Neural cell (in vitro differentiated cells): ENCODE measurements around the gene PARP3. TPM values are rescaled to one million over a fixed set of nuclear protein-coding genes. Genes with fewer than 3 reads are reported as not detected.

ENCODE experiments used
- H2AFZ ChIP-seq: fragments of 200-600, 300-800 bp; sonication (generic), shearing (Covaris generic); 2 replicates; pipeline ENCODE4 v1.6.0; 2014; ENCODE audit warnings: low read depth, mild to moderate bottlenecking, antibody characterized with exemption, low read length, moderate library complexity
- H3F3A ChIP-seq: fragments of 200-600 bp; shearing (Covaris generic); 2 replicates; pipeline ENCODE4 v1.6.1; 2016; ENCODE audit warnings: mild to moderate bottlenecking, moderate library complexity, mixed read lengths, antibody characterized with exemption, low read length; ENCODE audit not compliant: insufficient read depth, poor library complexity, severe bottlenecking
- H3K27ac ChIP-seq: fragments of 200-600, 300-800 bp; sonication (generic), shearing (Covaris generic); 2 replicates; pipeline ENCODE4 v1.5.1; 2014; ENCODE audit warnings: mild to moderate bottlenecking, low read length, moderate library complexity
- H3K27me3 ChIP-seq: fragments of 300-800, 200-600 bp; sonication (generic), shearing (Covaris generic); 2 replicates; pipeline ENCODE4 v1.6.0; 2014; ENCODE audit warnings: mild to moderate bottlenecking, low read depth, low read length, moderate library complexity; ENCODE audit not compliant: insufficient read depth
- H3K36me3 ChIP-seq: fragments of 300-800, 200-600 bp; sonication (generic), shearing (Covaris generic); 2 replicates; pipeline ENCODE4 v1.5.1; 2014; ENCODE audit warnings: mild to moderate bottlenecking, antibody characterized with exemption, low read length, moderate library complexity; ENCODE audit not compliant: insufficient read depth
- H3K4me2 ChIP-seq: fragments of 300-800, 200-600 bp; sonication (generic), shearing (Covaris generic); 2 replicates; pipeline ENCODE4 v1.6.0; 2014; ENCODE audit warnings: mild to moderate bottlenecking, low read length
- H3K4me3 ChIP-seq: fragments of 300-800, 200-600 bp; sonication (generic), shearing (Covaris generic); 2 replicates; pipeline ENCODE4 v1.5.1; 2014; ENCODE audit warnings: mild to moderate bottlenecking, low read length, moderate library complexity
- H3K79me2 ChIP-seq: fragments of 200-600 bp; shearing (Covaris generic); replicated peaks from 2 replicates; pipeline ENCODE4 v1.6.0; 2014; ENCODE audit warnings: mild to moderate bottlenecking, low read length, moderate library complexity; ENCODE audit not compliant: insufficient read depth
- H3K9ac ChIP-seq: fragments of 300-800, 200-600 bp; sonication (generic), shearing (Covaris generic); 2 replicates; pipeline ENCODE4 v1.6.1; 2016; ENCODE audit warnings: mild to moderate bottlenecking, low read length, mixed read lengths
- H3K9me2 ChIP-seq: fragments of 200-600 bp; shearing (Covaris generic); 2 replicates; pipeline ENCODE4 v1.6.1; 2016; ENCODE audit warnings: mild to moderate bottlenecking, low read length, mixed read lengths; ENCODE audit not compliant: insufficient read depth
- H3K9me3 ChIP-seq: fragments of 200-600, 300-800 bp; sonication (generic), shearing (Covaris generic); 2 replicates; pipeline ENCODE4 v1.6.1; 2016; ENCODE audit warnings: mild to moderate bottlenecking, mixed run types, low read length, moderate library complexity, mixed read lengths
- H4K20me1 ChIP-seq: fragments of 200-600 bp; shearing (Covaris generic); 2 replicates; pipeline ENCODE4 v1.6.1; 2016; ENCODE audit warnings: mild to moderate bottlenecking, mixed run types; ENCODE audit not compliant: insufficient read depth
- CTCF ChIP-seq: fragments of 450-650 bp; IDR thresholded peaks from 2 replicates; pipeline ENCODE4 v1.5.1; 2014; ENCODE audit warnings: antibody characterized with exemption, mild to moderate bottlenecking, moderate library complexity; ENCODE audit not compliant: poor library complexity, severe bottlenecking
- EP300 ChIP-seq: fragments of 450-650 bp; conservative IDR thresholded peaks from 2 replicates; pipeline ENCODE4 v1.6.1; 2014; ENCODE audit warnings: antibody characterized with exemption, mild to moderate bottlenecking, moderate library complexity; ENCODE audit not compliant: poor library complexity, severe bottlenecking
- EZH2 ChIP-seq: fragments of 200-600, 300-800 bp; shearing (Covaris generic), sonication (generic); IDR thresholded peaks from 2 replicates; pipeline ENCODE4 v1.6.1; 2014; ENCODE audit warnings: antibody characterized with exemption, low read length, borderline replicate concordance, mild to moderate bottlenecking; ENCODE audit not compliant: insufficient read depth, poor library complexity, severe bottlenecking
- MXI1 ChIP-seq: fragments of 450-650 bp; conservative IDR thresholded peaks from 2 replicates; pipeline ENCODE4 v1.6.1; 2014; ENCODE audit warnings: antibody characterized with exemption, mild to moderate bottlenecking; ENCODE audit not compliant: poor library complexity, severe bottlenecking
- POLR2AphosphoS5 ChIP-seq: IDR thresholded peaks from 2 replicates; pipeline ENCODE4 v1.6.1; 2012
- RAD21 ChIP-seq: fragments of 450-650 bp; conservative IDR thresholded peaks from 2 replicates; pipeline ENCODE4 v1.6.1; 2014; ENCODE audit warnings: antibody characterized with exemption, mild to moderate bottlenecking, moderate library complexity
- REST ChIP-seq: IDR thresholded peaks from 2 replicates; pipeline ENCODE4 v1.6.1; 2012; ENCODE audit warnings: borderline replicate concordance
- SMC3 ChIP-seq: fragments of 450-650 bp; conservative IDR thresholded peaks from 2 replicates; pipeline ENCODE4 v1.6.1; 2014; ENCODE audit warnings: antibody characterized with exemption, mild to moderate bottlenecking, moderate library complexity; ENCODE audit not compliant: poor library complexity
- TAF1 ChIP-seq: IDR thresholded peaks from 2 replicates; pipeline ENCODE4 v1.6.1; 2012; ENCODE audit warnings: low read depth
- polyA plus RNA-seq: library from polyadenylated mRNA; depleted of rRNA; stranded (reverse); fragments of >200 nt; gene quantifications from 2 replicates; pipeline ENCODE4 v1.2.3, GENCODE V29; 2014

PARP3 gene
- polyA plus RNA-seq, 1 donor from 2014 or later: 5.3 TPM

- Histone ChIP-seq H3K4me3 (no peak overlapping the region), H4K20me1 (no peaks in the 10 kb centered on the region), H3K36me3 (no peaks in the 10 kb centered on the region), H3K9me3 (no peaks in the 10 kb centered on the region), H3K79me2 (no peaks in the 10 kb centered on the region), H3K27ac (no peak overlapping the region), H2AFZ (no peak overlapping the region), H3K4me2 (no peak overlapping the region), H3K27me3 (no peaks in the 10 kb centered on the region), H3F3A (no peaks in the 10 kb centered on the region), H3K9me2 (no peaks in the 10 kb centered on the region), H3K9ac (no peak overlapping the region)
- no peak for TF ChIP-seq SMC3
- no peak for TF ChIP-seq POLR2AphosphoS5
- TF ChIP-seq CTCF: no peak
- no peak for TF ChIP-seq TAF1
These were observed 37.9 kb upstream of the PARP3 start for GRCh38 chr3:51904034-51904823.

- no peaks in the 10 kb centered on the region for H3K79me2 ChIP-seq
- no peak overlapping the region for H2AFZ ChIP-seq
- H3K27me3 ChIP-seq: no peaks in the 10 kb centered on the region
- no peak overlapping the region for H3K4me3 ChIP-seq
- no peaks in the 10 kb centered on the region for H3K9me2 ChIP-seq
- H3F3A ChIP-seq: no peaks in the 10 kb centered on the region
- H3K4me2 ChIP-seq: no peak overlapping the region
- no peak overlapping the region for H3K27ac ChIP-seq
- no peaks in the 10 kb centered on the region for H3K36me3 ChIP-seq
- TF ChIP-seq CTCF (no peak), REST (no peak), SMC3 (no peak), TAF1 (no peak), EP300 (no peak), MXI1 (no peak), EZH2 (no peak), RAD21 (no peak), POLR2AphosphoS5 (no peak)
- no peaks in the 10 kb centered on the region for H3K9me3 ChIP-seq
- H4K20me1 ChIP-seq: no peaks in the 10 kb centered on the region
- H3K9ac ChIP-seq: no peak overlapping the region
These were observed 34.1 kb upstream of the PARP3 start for GRCh38 chr3:51908026-51908425.
